CD1c-positive myeloid dendritic cell (primary cell): ENCODE measurements around the gene XCL2.
A peak's percentile ranks its signal among the peaks of the same experiment; 100 is the strongest.

Experiments
- DNase-seq: peaks from one replicate; pipeline ENCODE4 v3.0.0-alpha.2; 2016; ENCODE audit errors: extremely low spot score

XCL2 gene

GRCh38 chr1:168514455-168514854 lies 29.3 kb downstream of the XCL2 start:
- peak; percentile 6 for DNase-seq

- DNase-seq = no peak
Observed at GRCh38 chr1:168513656-168514404, 30.0 kb downstream of the XCL2 start.

- no peak for DNase-seq
Observed at GRCh38 chr1:168512864-168513595, 30.8 kb downstream of the XCL2 start.

DNA sequence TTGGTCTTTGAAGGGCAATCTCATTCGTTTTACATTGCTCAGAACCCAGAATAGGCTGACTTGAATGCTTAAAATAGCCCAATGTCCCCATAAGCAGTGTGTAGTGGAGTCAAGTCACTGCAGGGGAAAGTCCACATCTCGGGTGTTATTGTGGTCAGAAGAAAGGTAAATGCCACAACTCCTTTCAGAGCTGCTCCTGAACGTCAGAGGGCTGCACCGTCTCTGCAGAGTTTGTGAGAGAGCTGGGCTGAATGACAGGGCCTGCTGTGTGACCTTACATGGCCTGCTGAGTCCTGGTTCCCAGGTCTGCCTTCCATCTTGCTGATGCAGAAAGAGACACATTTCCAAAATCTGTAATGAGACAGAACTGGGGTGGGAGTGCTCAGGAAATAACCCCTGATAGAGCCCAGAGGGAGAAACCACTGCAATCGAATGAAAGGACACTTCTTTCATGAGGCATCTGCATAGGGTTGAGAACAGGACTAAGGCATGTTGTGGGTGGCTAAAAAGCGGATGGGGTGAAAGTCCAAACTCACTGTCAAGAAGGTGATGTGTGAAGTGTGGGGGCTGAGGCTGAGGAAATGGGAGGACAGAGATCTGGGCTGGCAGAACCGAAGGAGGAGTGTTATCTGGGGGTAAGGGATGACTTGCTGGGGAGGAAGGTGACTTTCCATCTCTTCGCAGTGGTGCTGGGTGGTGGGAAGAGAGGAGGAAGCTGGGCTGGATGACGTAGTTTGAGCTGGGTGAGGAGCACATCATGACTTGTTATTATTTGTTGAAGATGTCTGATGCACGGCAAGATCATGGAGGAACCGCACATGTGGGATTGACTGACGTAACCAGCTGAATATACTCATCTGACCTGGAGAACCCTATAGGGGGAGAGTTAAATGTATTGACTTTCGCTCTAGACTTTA lies 33.7 kb downstream of the XCL2 start:
- peak; percentile 30 for DNase-seq

GRCh38 chr1:168509210-168509609 lies 34.6 kb downstream of the XCL2 start:
- DNase-seq = peak; percentile 19

DNA sequence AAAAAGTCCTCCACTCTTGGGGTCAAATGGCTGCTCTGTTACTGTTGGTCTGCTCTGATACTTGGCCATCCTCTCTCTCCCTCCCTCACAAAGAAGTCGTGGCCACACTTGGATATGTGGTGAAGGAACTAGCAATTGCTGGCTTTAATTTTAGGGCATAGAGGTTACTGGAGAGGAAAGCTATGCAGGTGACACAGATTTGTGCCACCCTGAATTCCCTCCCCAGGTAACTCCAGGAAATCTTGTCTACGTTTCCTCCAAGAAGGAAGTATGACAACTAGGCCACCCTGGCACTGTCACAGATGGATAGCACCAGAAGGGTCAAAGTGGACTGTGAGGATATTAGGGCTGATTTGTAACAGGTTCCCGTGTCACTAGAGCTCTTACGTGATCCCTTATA lies 36.0 kb downstream of the XCL2 start:
- DNase-seq = no peak

DNA sequence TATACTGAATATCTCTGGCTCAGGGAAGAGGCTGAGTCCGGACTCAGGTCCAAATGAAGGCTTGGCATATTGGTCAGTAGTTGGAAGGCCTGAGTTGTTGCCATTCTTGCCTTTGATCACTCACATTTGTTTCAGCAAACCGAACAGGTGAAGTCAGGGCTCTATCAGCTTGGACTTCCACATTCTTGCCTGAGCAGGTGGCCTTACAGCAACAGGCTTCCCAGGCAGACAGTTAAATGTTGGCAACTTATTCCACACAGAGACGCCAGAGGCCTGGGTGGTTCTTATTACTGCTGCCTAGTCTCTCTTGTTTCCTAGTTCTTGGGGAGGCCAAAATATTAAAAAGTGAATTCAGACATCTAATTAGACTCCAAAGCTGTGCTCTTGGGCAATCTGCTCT lies 36.6 kb downstream of the XCL2 start:
- no peak for DNase-seq

DNA sequence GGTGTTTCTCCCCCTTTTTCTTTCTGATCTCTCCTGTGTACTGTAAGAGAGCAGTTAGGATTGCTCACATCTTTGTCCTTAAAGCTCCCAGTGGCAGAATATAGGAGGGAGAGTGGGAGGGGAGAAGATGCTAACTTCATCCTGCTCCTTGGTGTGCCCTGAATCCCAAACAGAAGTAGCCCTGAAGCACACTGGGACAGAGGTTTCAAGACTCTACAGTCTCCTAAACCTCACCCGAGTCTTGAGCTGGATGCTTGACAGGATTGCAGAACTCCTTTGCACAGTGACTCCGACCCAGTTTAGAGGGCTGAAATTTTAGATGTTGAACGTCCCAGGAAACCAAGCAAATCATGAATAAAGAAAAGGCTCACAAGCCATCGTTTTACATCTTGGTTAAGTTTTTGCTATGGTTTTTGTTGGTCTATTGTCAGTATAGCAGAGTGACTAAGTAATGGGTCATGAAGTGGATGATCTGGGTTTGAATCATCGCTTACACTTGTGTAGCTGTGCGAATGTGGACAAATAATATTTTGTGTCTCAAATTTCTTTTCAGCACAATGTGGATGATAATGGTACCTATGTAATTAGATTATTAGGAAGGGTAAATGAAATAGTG lies 37.5 kb downstream of the XCL2 start:
- DNase-seq = no peak

GRCh38 chr1:168505006-168505405 lies 38.8 kb downstream of the XCL2 start:
- no peak for DNase-seq

GRCh38 chr1:168504064-168504837 lies 39.5 kb downstream of the XCL2 start:
- peak; percentile 94 for DNase-seq

DNA sequence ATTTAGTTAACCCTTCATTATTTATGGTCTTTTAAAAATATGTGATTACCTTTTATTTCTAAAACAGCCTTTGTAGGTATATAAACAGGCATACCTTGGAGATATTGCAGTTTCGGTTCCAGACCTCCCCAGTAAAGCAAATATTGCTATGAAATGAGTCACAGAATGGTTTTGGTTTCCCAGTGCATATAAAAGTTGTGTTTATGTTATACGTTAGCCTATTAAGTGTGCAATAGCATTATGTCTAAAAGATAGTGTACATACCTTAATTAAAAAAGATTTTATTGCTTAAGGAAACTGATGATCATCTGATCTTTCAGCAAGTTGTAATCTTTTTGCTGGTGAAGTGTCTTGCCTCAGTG lies 44.1 kb downstream of the XCL2 start:
- no peak for DNase-seq

DNA sequence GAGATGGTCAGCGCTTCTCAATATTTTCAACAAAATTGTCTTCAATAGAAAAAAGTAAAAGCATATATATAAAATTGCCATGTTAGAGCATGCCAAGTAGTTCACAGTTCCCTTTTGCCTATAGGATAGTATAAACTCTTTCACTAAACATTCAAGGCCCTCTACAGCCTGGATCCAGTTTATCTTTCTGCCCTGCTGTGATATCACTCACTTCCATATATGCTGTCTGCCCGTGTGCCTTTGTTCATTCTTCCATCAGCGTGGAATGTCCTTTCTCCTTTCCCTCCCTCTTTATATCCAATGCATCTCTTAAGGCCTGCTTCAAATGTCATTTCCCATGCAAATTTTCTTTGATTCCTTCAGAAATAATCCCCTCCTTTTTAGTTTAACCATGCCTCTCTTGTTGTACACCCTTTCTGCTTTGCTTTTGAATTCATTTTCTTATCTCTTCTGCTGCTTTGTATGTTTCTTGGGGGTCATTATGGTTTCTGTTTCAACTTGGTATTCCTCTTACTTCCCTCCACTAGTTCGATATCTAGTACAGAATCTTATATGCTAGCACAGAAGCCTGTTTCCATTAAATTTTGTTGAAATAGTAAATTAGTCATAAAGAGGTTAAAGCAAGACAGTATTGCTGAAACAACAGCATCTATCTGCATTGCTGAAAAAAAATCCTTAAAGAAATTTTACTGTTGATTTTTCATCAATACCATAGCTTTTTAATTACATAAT lies 44.7 kb downstream of the XCL2 start:
- no peak for DNase-seq

DNA sequence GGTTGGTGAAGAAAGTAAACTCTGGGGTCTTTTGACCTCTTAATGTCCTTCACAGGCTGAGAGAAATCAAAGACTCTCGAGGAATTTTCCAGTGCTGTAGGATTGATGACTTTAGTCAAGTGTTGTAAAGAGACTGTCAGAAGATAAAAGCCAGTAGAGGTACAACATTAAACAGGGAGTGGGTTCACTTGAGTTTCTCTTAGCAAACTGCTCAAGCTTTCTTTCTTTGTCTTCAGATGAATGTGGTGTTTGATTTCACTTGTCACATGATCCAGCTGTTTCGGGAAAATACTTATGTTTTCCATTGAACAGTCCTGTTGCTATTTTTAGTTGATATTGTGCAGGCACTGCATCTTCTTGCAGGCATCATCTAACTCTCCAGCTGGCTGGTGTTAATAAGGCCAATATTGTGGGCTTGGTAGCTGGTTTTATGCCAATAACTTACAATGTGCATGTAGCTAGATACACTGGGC lies 45.6 kb downstream of the XCL2 start:
- DNase-seq = no peak

DNA sequence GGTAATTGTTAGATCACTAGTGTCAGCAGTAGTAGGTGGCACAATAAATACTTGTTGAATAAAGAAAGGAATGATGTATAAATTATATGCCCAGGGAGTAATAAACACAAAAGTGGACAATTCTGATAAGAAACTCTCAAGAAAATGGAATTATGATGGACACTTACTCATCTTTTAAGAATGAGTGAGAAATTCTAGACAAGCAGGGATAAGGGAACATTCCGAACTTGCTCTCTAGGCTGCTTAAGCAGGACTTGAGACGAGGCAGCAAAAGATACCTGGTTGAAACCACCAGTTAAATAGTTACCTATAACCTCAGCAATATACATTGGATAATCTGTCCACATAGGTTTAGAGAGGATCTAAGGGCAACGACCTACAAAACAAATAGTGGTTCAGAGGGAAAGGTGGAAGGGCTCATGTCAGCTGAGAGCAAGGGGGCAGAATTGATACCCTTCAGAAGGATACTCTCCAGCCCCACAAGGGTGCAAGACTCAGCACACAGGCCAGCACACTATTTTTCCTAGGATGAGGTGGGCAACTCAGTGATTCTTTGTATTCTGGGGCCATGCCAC lies 46.3 kb downstream of the XCL2 start:
- no peak for DNase-seq

GRCh38 chr1:168491527-168492164 lies 52.2 kb downstream of the XCL2 start:
- DNase-seq = no peak
